Thoracic aorta (tissue), 2 donors: Measurements from ENCODE around the gene PMEPA1. TPM values are rescaled to one million over a fixed set of nuclear protein-coding genes. Genes with fewer than 3 reads are reported as not detected.
A peak's percentile ranks its signal among the peaks of the same experiment; 100 is the strongest.

Source experiments
- ATAC-seq: fragments of 150-250 bp; one replicate; pipeline ENCODE4 v1.8.0; 2017; ENCODE audit warnings: low read depth; ENCODE audit not compliant: insufficient number of reproducible peaks, low FRiP score
- DNase-seq: peaks from one replicate; pipeline ENCODE4 v3.0.0-alpha.2; 2020; ENCODE audit warnings: low spot score
- H3K27ac ChIP-seq, 2 donors: fragments of 200-600 bp; sonication (generic); 1 replicate in 1 of 2; 2 replicates in 1 of 2; pipeline ENCODE4 v1.5.1; 2016; ENCODE audit warnings: mild to moderate bottlenecking in 2 of 2, moderate library complexity in 2 of 2
- H3K27me3 ChIP-seq: fragments of 200-600 bp; sonication (generic); replicated peaks from 2 replicates; pipeline ENCODE4 v1.6.0; 2016; ENCODE audit warnings: mild to moderate bottlenecking; ENCODE audit not compliant: insufficient read depth
- H3K36me3 ChIP-seq: fragments of 200-600 bp; sonication (generic); one replicate; pipeline ENCODE4 v1.5.1; 2016
- H3K4me1 ChIP-seq, 2 donors: fragments of 200-600 bp; sonication (generic); 1 replicate in 1 of 2; 2 replicates in 1 of 2; pipeline versions ENCODE4 v1.5.1 to v1.6.0; 2016; ENCODE audit warnings: low read depth in 2 of 2, mild to moderate bottlenecking in 1 of 2; ENCODE audit not compliant: control insufficient read depth in 1 of 2
- H3K4me3 ChIP-seq: fragments of 200-600 bp; sonication (generic); 2 replicates; pipeline ENCODE4 v1.5.1; 2016; ENCODE audit warnings: mild to moderate bottlenecking
- H3K9me3 ChIP-seq: fragments of 200-600 bp; sonication (generic); 2 replicates; pipeline ENCODE4 v1.5.1; 2016
- CTCF ChIP-seq: fragments of 200-600 bp; sonication (generic); IDR thresholded peaks from one replicate; pipeline ENCODE4 v1.5.1; 2019; ENCODE audit warnings: antibody characterized with exemption
- total RNA-seq, 2 donors: library from RNA; depleted of rRNA; stranded (reverse); fragments of >200 nt; gene quantifications; one replicate each; pipeline versions ENCODE4 v1.1.0 to v1.2.3, GENCODE V29; 2016

Gene PMEPA1
- total RNA-seq, 2 donors from 2014 or later, result 68.4 to 104 TPM

- H3K27ac ChIP-seq, result peak overlapping the region in 1 of 2 donors; percentile 19
- H3K4me3 ChIP-seq, result no peak overlapping the region
- no peaks in the 10 kb centered on the region for H3K9me3 ChIP-seq
- ATAC-seq, result no peak
- peaks cover 14 to 87% of the 10 kb centered on the region in 2 donors for H3K4me1 ChIP-seq
- no peaks in the 10 kb centered on the region for H3K27me3 ChIP-seq
- DNase-seq, result peak; percentile 0
- TF ChIP-seq CTCF, result no peak
- H3K36me3 ChIP-seq, result peaks cover 32% of the 10 kb centered on the region
Observed at GRCh38 chr20:57658833-57659516, 50.8 kb downstream of the PMEPA1 start.

- Histone ChIP-seq H3K27ac (peak overlapping the region; percentile 20 to 43), H3K4me3 (no peak overlapping the region), H3K36me3 (peaks cover 37% of the 10 kb centered on the region), H3K9me3 (no peaks in the 10 kb centered on the region), H3K27me3 (no peaks in the 10 kb centered on the region), H3K4me1 (peaks cover 14 to 81% of the 10 kb centered on the region in 2 donors)
- no peak for DNase-seq
- ATAC-seq, result no peak
- TF ChIP-seq CTCF, result no peak
Observed at GRCh38 chr20:57658447-57658832, 51.4 kb downstream of the PMEPA1 start.

- Histone ChIP-seq H3K4me3 (no peak overlapping the region), H3K4me1 (peaks cover 11 to 75% of the 10 kb centered on the region in 2 donors), H3K27me3 (no peaks in the 10 kb centered on the region), H3K27ac (peak overlapping the region; percentile 40 to 43), H3K36me3 (peaks cover 40% of the 10 kb centered on the region), H3K9me3 (no peaks in the 10 kb centered on the region)
- DNase-seq (peak; percentile 3), ATAC-seq (no peak)
- no peak for TF ChIP-seq CTCF
Observed at GRCh38 chr20:57657535-57658446, 52.0 kb downstream of the PMEPA1 start.

- Histone ChIP-seq H3K9me3 (no peaks in the 10 kb centered on the region), H3K36me3 (peaks cover 47% of the 10 kb centered on the region), H3K4me3 (no peak overlapping the region), H3K4me1 (peaks cover 10 to 67% of the 10 kb centered on the region in 2 donors), H3K27me3 (no peaks in the 10 kb centered on the region), H3K27ac (peak overlapping the region; percentile 40 to 43)
- ATAC-seq, result no peak
- no peak for TF ChIP-seq CTCF
- DNase-seq, result peak; percentile 1
Observed at GRCh38 chr20:57656821-57657534, 52.8 kb downstream of the PMEPA1 start.
